ENCODE data around the gene CSDE1. TPM values are rescaled to one million over a fixed set of nuclear protein-coding genes. Genes with fewer than 3 reads are reported as not detected.
A peak's percentile ranks its signal among the peaks of the same experiment; 100 is the strongest.

CSDE1 gene
- total RNA-seq, 1 experiment from 2014 or later: 812 TPM

GRCh38 chr1:114719424-114719787, 38.4 kb downstream of the CSDE1 start:
- H3K4me3 ChIP-seq (ENCODE audit: low read depth, low read length, poor library complexity, severe bottlenecking): no peak overlapping the region
- no peak for TF ChIP-seq CTCF (conservative IDR thresholded peaks at IDR 0.05; ENCODE audit: low read depth, low read length)
- no peak for TF ChIP-seq EZH2 (IDR thresholded peaks at IDR 0.05; ENCODE audit: borderline replicate concordance, low read depth, low read length, poor library complexity, severe bottlenecking)
- no peaks in the 10 kb centered on the region for H3K9me3 ChIP-seq (ENCODE audit: low read depth, low read length, poor library complexity, severe bottlenecking)
- ChIA-PET CTCF (no interaction called here), POLR2A (ENCODE audit: low non-redundant PET) (no interaction called here)
- H3K4me1 ChIP-seq (ENCODE audit: insufficient read depth, low read length, poor library complexity, severe bottlenecking): peaks cover 7% of the 10 kb centered on the region
- H3K27me3 ChIP-seq (replicated peaks; ENCODE audit: insufficient read depth, low read depth, low read length, poor library complexity): no peaks in the 10 kb centered on the region
- DNase-seq (ENCODE audit: low spot score): no peak
- H3K27ac ChIP-seq (ENCODE audit: low read depth, low read length, poor library complexity, severe bottlenecking): no peak overlapping the region
- no TSS peak for BruUV-seq (replicated peaks)
- intact Hi-C loops (cut with micrococcal nuclease; ENCODE audit: unreplicated experiment): loop anchor here (5.0 kb wide), 1 partner anchor 372 kb away; no protein-coding TSS in a partner anchor
- peaks cover 78% of the 10 kb centered on the region for H3K36me3 ChIP-seq (ENCODE audit: insufficient read depth, low read length, poor library complexity, severe bottlenecking)

GRCh38 chr1:114718661-114719423, 38.9 kb downstream of the CSDE1 start:
- TF ChIP-seq EZH2 (IDR thresholded peaks at IDR 0.05; ENCODE audit: borderline replicate concordance, low read depth, low read length, poor library complexity, severe bottlenecking) (no peak), CTCF (conservative IDR thresholded peaks at IDR 0.05; ENCODE audit: low read depth, low read length) (no peak)
- POLR2A ChIA-PET (ENCODE audit: low non-redundant PET): no interaction called here
- intact Hi-C loops (cut with micrococcal nuclease; ENCODE audit: unreplicated experiment): loop anchor here (5.0 kb wide), 1 partner anchor 372 kb away; no protein-coding TSS in a partner anchor
- no TSS peak for BruUV-seq (replicated peaks)
- peak; percentile 18 for DNase-seq (ENCODE audit: low spot score)
- no peaks in the 10 kb centered on the region for H3K9me3 ChIP-seq (ENCODE audit: low read depth, low read length, poor library complexity, severe bottlenecking)
- peaks cover 78% of the 10 kb centered on the region for H3K36me3 ChIP-seq (ENCODE audit: insufficient read depth, low read length, poor library complexity, severe bottlenecking)
- no peak overlapping the region for H3K27ac ChIP-seq (ENCODE audit: low read depth, low read length, poor library complexity, severe bottlenecking)
- H3K4me1 ChIP-seq (ENCODE audit: insufficient read depth, low read length, poor library complexity, severe bottlenecking): peaks cover 7% of the 10 kb centered on the region
- CTCF ChIA-PET: no interaction called here
- no peaks in the 10 kb centered on the region for H3K27me3 ChIP-seq (replicated peaks; ENCODE audit: insufficient read depth, low read depth, low read length, poor library complexity)
- H3K4me3 ChIP-seq (ENCODE audit: low read depth, low read length, poor library complexity, severe bottlenecking): no peak overlapping the region

- Histone ChIP-seq H3K27me3 (replicated peaks; ENCODE audit: insufficient read depth, low read depth, low read length, poor library complexity) (no peaks in the 10 kb centered on the region), H3K9me3 (ENCODE audit: low read depth, low read length, poor library complexity, severe bottlenecking) (no peaks in the 10 kb centered on the region), H3K4me1 (ENCODE audit: insufficient read depth, low read length, poor library complexity, severe bottlenecking) (peaks cover 7% of the 10 kb centered on the region), H3K4me3 (ENCODE audit: low read depth, low read length, poor library complexity, severe bottlenecking) (peak within 1 kb of the TSS; percentile 95), H3K27ac (ENCODE audit: low read depth, low read length, poor library complexity, severe bottlenecking) (peak within 1 kb of the TSS; percentile 89), H3K36me3 (ENCODE audit: insufficient read depth, low read length, poor library complexity, severe bottlenecking) (peaks cover 77% of the 10 kb centered on the region)
- TF ChIP-seq CTCF (conservative IDR thresholded peaks at IDR 0.05; ENCODE audit: low read depth, low read length): no peak
- no peak for TF ChIP-seq EZH2 (IDR thresholded peaks at IDR 0.05; ENCODE audit: borderline replicate concordance, low read depth, low read length, poor library complexity, severe bottlenecking)
- CTCF ChIA-PET: no interaction called here
- intact Hi-C loops (cut with micrococcal nuclease; ENCODE audit: unreplicated experiment): loop anchor here (5.0 kb wide), 1 partner anchor 369 kb away; no protein-coding TSS in a partner anchor
- DNase-seq (ENCODE audit: low spot score): peak; percentile 96
- POLR2A ChIA-PET (ENCODE audit: low non-redundant PET): no interaction called here
- BruUV-seq (replicated peaks): no TSS peak
Observed at GRCh38 chr1:114716304-114717170, 41.2 kb downstream of the CSDE1 start, which contains the start of gene NRAS. Gene NRAS (minus strand): TSS chr1:114716771. CDS start chr1:114716160, 611 bp downstream.

Measured in A673 (cell line).